IMR-90 (cell line): ENCODE data around the gene GLIS1. TPM values are rescaled to one million over a fixed set of nuclear protein-coding genes. Genes with fewer than 3 reads are reported as not detected.

Experiments
- ATAC-seq: fragments of 200-7000 bp; cut with Tn5 transposase; 2 replicates; pipeline ENCODE4 v1.9.1; 2020; ENCODE audit warnings: low read depth, mild to moderate bottlenecking, moderate library complexity
- BruUV-seq: library from RNA; stranded (reverse); fragments of 400-500 nt; replicated peaks from 2 replicates; lab custom pipeline; 2021; lab: Mats Ljungman, UMichigan
- CTCF ChIA-PET: fragments of 300-600 bp; formaldehyde crosslinking; extraction: SDS; loops from one replicate; lab custom pipeline; 2021; ENCODE audit warnings: antibody characterized with exemption; lab: Yijun Ruan, JAX
- POLR2A ChIA-PET: fragments of 300-600 bp; sonication (Branson Sonifier 250); formaldehyde crosslinking; loops from one replicate; lab custom pipeline; 2022; ENCODE audit warnings: antibody characterized with exemption; ENCODE audit not compliant: unreplicated experiment; lab: Charles Lee
- DNase-seq: peaks from one replicate; pipeline ENCODE4 v3.0.0; 2013
- H2AFZ ChIP-seq: replicated peaks from 2 replicates; pipeline ENCODE3; 2013; ENCODE audit warnings: low read length, mild to moderate bottlenecking; ENCODE audit not compliant: poor library complexity
- H2AK5ac ChIP-seq: 2 replicates; pipeline ENCODE4 v1.6.1; 2013; ENCODE audit warnings: low read depth, low read length, inconsistent platforms
- H2AK9ac ChIP-seq: replicated peaks from 2 replicates; pipeline ENCODE3; 2013; ENCODE audit warnings: mild to moderate bottlenecking, low read depth, low read length, moderate library complexity; ENCODE audit not compliant: poor library complexity
- H2BK120ac ChIP-seq: 2 replicates; pipeline ENCODE4 v1.6.1; 2013; ENCODE audit warnings: low read depth, low read length, inconsistent platforms
- H2BK15ac ChIP-seq: 3 replicates; pipeline ENCODE4 v1.6.1; 2013; ENCODE audit warnings: low read depth, low read length, inconsistent platforms
- H2BK20ac ChIP-seq: 2 replicates; pipeline ENCODE4 v1.6.1; 2013; ENCODE audit warnings: low read depth, mild to moderate bottlenecking, inconsistent platforms, low read length, moderate library complexity
- H2BK5ac ChIP-seq: 2 replicates; pipeline ENCODE4 v1.6.1; 2013; ENCODE audit warnings: mild to moderate bottlenecking, low read depth, low read length, inconsistent platforms; ENCODE audit not compliant: poor library complexity, severe bottlenecking
- H3K14ac ChIP-seq: replicated peaks from 2 replicates; pipeline ENCODE4 v1.6.1; 2013; ENCODE audit warnings: low read depth, low read length, inconsistent platforms
- H3K18ac ChIP-seq: 2 replicates; pipeline ENCODE4 v1.6.1; 2013; ENCODE audit warnings: low read depth, low read length, control low read depth
- H3K23ac ChIP-seq: 2 replicates; pipeline ENCODE4 v1.6.1; 2013; ENCODE audit warnings: low read depth, low read length, inconsistent platforms
- H3K27ac ChIP-seq: 2 replicates; pipeline ENCODE4 v1.5.1; 2013; ENCODE audit warnings: mild to moderate bottlenecking, control low read depth, low read length; ENCODE audit not compliant: insufficient read depth
- H3K27me3 ChIP-seq: 2 replicates; pipeline ENCODE4 v1.6.1; 2013; ENCODE audit warnings: low read length; ENCODE audit not compliant: control insufficient read depth, insufficient read depth
- H3K36me3 ChIP-seq: 2 replicates; pipeline ENCODE4 v1.6.1; 2013; ENCODE audit warnings: low read length, mixed read lengths; ENCODE audit not compliant: control insufficient read depth, insufficient read depth
- H3K4ac ChIP-seq: 2 replicates; pipeline ENCODE4 v1.6.1; 2013; ENCODE audit warnings: low read depth, low read length, inconsistent platforms
- H3K4me1 ChIP-seq: 2 replicates; pipeline ENCODE4 v1.6.1; 2013; ENCODE audit warnings: low read length, mixed read lengths; ENCODE audit not compliant: control insufficient read depth, insufficient read depth
- H3K4me2 ChIP-seq: 2 replicates; pipeline ENCODE4 v1.6.1; 2013; ENCODE audit warnings: low read depth, mild to moderate bottlenecking, control low read depth, low read length, moderate library complexity
- H3K4me3 ChIP-seq: 2 replicates; pipeline ENCODE4 v1.5.1; 2013; ENCODE audit warnings: low read depth, mild to moderate bottlenecking, control low read depth, low read length, moderate library complexity; ENCODE audit not compliant: insufficient read depth
- H3K56ac ChIP-seq: 2 replicates; pipeline ENCODE4 v1.6.1; 2013; ENCODE audit warnings: low read length, inconsistent platforms; ENCODE audit not compliant: insufficient read depth; ENCODE audit errors: extremely low read depth
- H3K79me1 ChIP-seq, 2 experiments: 2 replicates each; pipeline ENCODE4 v1.6.1; 2013; ENCODE audit warnings: low read length in 2 of 2, inconsistent platforms in 1 of 2, low read depth in 1 of 2
- H3K9ac ChIP-seq: 2 replicates; pipeline ENCODE4 v1.6.1; 2013; ENCODE audit warnings: low read depth, low read length, control low read depth
- H3K9me1 ChIP-seq: 2 replicates; pipeline ENCODE4 v1.6.1; 2013; ENCODE audit warnings: low read length, inconsistent platforms; ENCODE audit not compliant: insufficient read depth
- H3K9me3 ChIP-seq: 2 replicates; pipeline ENCODE4 v1.6.1; 2013; ENCODE audit warnings: low read length; ENCODE audit not compliant: control insufficient read depth, insufficient read depth
- H4K20me1 ChIP-seq: 2 replicates; pipeline ENCODE4 v1.6.1; 2013; ENCODE audit warnings: low read length, inconsistent platforms; ENCODE audit not compliant: insufficient read depth
- H4K5ac ChIP-seq: 2 replicates; pipeline ENCODE4 v1.6.1; 2013; ENCODE audit warnings: mild to moderate bottlenecking, low read depth, low read length, control low read depth
- H4K8ac ChIP-seq, 2 experiments: 2 replicates each; pipeline ENCODE4 v1.6.1; 2013; ENCODE audit warnings: low read depth in 2 of 2, low read length in 2 of 2, control low read depth in 1 of 2, inconsistent platforms in 1 of 2
- H4K91ac ChIP-seq: 2 replicates; pipeline ENCODE4 v1.6.1; 2013; ENCODE audit warnings: low read depth, low read length, inconsistent platforms; ENCODE audit not compliant: insufficient read depth
- CEBPB ChIP-seq: IDR thresholded peaks from 2 replicates; pipeline ENCODE4 v1.6.1; 2012; ENCODE audit warnings: low read depth, low read length, improper control_type of control experiment
- CHD1 ChIP-seq: IDR thresholded peaks from 2 replicates; pipeline ENCODE4 v1.6.1; 2012; ENCODE audit warnings: low read depth, low read length, improper control_type of control experiment
- MAZ ChIP-seq: IDR thresholded peaks from 2 replicates; pipeline ENCODE4 v1.6.1; 2012; ENCODE audit warnings: low read depth, mild to moderate bottlenecking, low read length, improper control_type of control experiment, moderate library complexity, borderline replicate concordance
- NFE2L2 ChIP-seq: fragments of 150-350 bp; IDR thresholded peaks from 2 replicates; pipeline ENCODE4 v1.6.1; 2016; ENCODE audit warnings: low read depth, mild to moderate bottlenecking, low read length
- POLR2A ChIP-seq: IDR thresholded peaks from 2 replicates; pipeline ENCODE4 v1.6.1; 2012; ENCODE audit warnings: mild to moderate bottlenecking, low read depth, low read length
- SMC3 ChIP-seq: fragments of 150-350 bp; IDR thresholded peaks from 2 replicates; pipeline ENCODE4 v1.6.1; 2016; ENCODE audit warnings: low read depth, mild to moderate bottlenecking, antibody characterized with exemption, low read length, moderate library complexity
- WGBS, 2 experiments: methylation state at CpG; one replicate each; pipeline versions ENCODE4 v1.1.5 to v1.1.7; 2013; ENCODE audit warnings: missing lambda C conversion rate in 2 of 2; ENCODE audit not compliant: insufficient read length in 1 of 2; ENCODE audit errors: extremely low coverage in 2 of 2; 5-methylcytosine and 5-hydroxymethylcytosine counted together
- dilution Hi-C: fragments of 300-500 bp; cut with HindIII; formaldehyde crosslinking; loops from one replicate; pipeline ENCODE4 v1.14.3; 2018; ENCODE audit warnings: low sequenced_read_pairs; ENCODE audit not compliant: unreplicated experiment
- in situ Hi-C: fragments of 300-500 bp; cut with MboI; formaldehyde crosslinking; loops from 3 replicates; pipeline ENCODE4 v1.14.3; 2019; ENCODE audit warnings: low sequenced_read_pairs, inconsistent platforms, mixed read lengths
- intact Hi-C: fragments of 100-400 bp; cut with micrococcal nuclease; formaldehyde crosslinking; loops from 2 replicates; pipeline ENCODE4 v1.10.0; 2022
- polyA plus RNA-seq, 3 experiments: library from polyadenylated mRNA; depleted of rRNA; stranded (reverse); fragments of >200 nt; gene quantifications; 2 replicates each; pipeline ENCODE4 v1.2.3, GENCODE V29; 2012; ENCODE audit warnings: low replicate concordance in 1 of 3
- total RNA-seq: library from RNA; depleted of rRNA; stranded (reverse); fragments of >200 nt; gene quantifications from 2 replicates; pipeline ENCODE4 v1.2.3, GENCODE V29; 2012
- TF ChIP-seq, protein P1 (sequence below): conservative IDR thresholded peaks from 2 replicates; pipeline ENCODE4 v1.5.1; 2012; ENCODE audit warnings: mild to moderate bottlenecking, low read depth, low read length, improper control_type of control experiment

The GLIS1 gene
- total and polyA plus RNA-seq, 2 of the 4 experiments (the other 2 are of a cell fraction), result 0.18 to 2.3 TPM

DNA sequence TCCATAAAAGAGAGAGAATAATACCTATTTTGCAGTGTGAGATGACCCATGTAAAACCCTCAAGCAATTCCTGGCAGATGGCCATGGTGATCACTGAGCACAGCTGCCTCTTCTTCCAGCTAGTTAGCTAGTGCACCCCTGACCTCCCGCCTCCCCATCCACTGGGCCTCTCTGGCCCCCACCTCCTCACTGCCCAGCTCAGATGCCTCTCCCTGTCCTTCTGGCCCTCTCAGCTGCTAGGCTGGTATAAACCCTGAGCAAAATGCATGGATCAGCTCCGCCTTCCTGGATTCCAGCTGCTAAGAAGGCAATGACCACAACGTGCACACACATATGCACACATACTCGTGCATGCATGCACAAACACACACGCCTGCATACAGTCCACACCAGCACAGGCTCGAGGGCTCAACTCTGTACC, 162.6 kb downstream of the GLIS1 start:
- H3K23ac ChIP-seq, result no peak overlapping the region
- H3K4me3 ChIP-seq, result no peak overlapping the region
- peaks cover 12% of the 10 kb centered on the region for H3K4me1 ChIP-seq
- no peaks in the 10 kb centered on the region for H3K27me3 ChIP-seq
- WGBS, 2 experiments, result 50% methylated on average over 6 of the region's 6 CpGs; no CpG with 5 or more reads in 1 of the 2 experiments
- H4K91ac ChIP-seq, result no peak overlapping the region
- intact Hi-C loops (no loop called here), dilution Hi-C loops (no loop called here), in situ Hi-C loops (no loop called here)
- no peak overlapping the region for H2BK120ac ChIP-seq
- ATAC-seq (no peak; the same call in 1 of the 2 replicates), DNase-seq (peak; percentile 33)
- no peaks in the 10 kb centered on the region for H3K36me3 ChIP-seq
- H2AK9ac ChIP-seq, result no peak overlapping the region
- H4K8ac ChIP-seq, result no peak overlapping the region
- H3K27ac ChIP-seq, result no peak overlapping the region
- POLR2A ChIA-PET, result no interaction called here
- no peak overlapping the region for H3K4me2 ChIP-seq
- H3K9me1 ChIP-seq, result peaks cover 15% of the 10 kb centered on the region
- no peak overlapping the region for H3K4ac ChIP-seq
- CTCF ChIA-PET, result no interaction called here
- TF ChIP-seq CEBPB (no peak), MAZ (no peak), POLR2A (no peak), SMC3 (no peak), CHD1 (no peak), NFE2L2 (no peak)
- TF ChIP-seq, protein P1, sequence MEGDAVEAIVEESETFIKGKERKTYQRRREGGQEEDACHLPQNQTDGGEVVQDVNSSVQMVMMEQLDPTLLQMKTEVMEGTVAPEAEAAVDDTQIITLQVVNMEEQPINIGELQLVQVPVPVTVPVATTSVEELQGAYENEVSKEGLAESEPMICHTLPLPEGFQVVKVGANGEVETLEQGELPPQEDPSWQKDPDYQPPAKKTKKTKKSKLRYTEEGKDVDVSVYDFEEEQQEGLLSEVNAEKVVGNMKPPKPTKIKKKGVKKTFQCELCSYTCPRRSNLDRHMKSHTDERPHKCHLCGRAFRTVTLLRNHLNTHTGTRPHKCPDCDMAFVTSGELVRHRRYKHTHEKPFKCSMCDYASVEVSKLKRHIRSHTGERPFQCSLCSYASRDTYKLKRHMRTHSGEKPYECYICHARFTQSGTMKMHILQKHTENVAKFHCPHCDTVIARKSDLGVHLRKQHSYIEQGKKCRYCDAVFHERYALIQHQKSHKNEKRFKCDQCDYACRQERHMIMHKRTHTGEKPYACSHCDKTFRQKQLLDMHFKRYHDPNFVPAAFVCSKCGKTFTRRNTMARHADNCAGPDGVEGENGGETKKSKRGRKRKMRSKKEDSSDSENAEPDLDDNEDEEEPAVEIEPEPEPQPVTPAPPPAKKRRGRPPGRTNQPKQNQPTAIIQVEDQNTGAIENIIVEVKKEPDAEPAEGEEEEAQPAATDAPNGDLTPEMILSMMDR, result no peak
- H3K9ac ChIP-seq, result no peak overlapping the region
- H3K18ac ChIP-seq, result no peak overlapping the region
- H4K5ac ChIP-seq, result no peak overlapping the region
- H2BK5ac ChIP-seq, result no peak overlapping the region
- H2BK15ac ChIP-seq, result no peak overlapping the region
- no peak overlapping the region for H3K14ac ChIP-seq
- H2AFZ ChIP-seq, result no peak overlapping the region
- H4K20me1 ChIP-seq, result peaks cover 4% of the 10 kb centered on the region; the same call in 1 of the 2 replicates
- H2AK5ac ChIP-seq, result no peak overlapping the region
- no peak overlapping the region for H2BK20ac ChIP-seq
- no TSS peak for BruUV-seq
- H3K56ac ChIP-seq, result no peak overlapping the region
- no peaks in the 10 kb centered on the region for H3K9me3 ChIP-seq
- no peaks in the 10 kb centered on the region for H3K79me1 ChIP-seq
